NT2/D1 (cell line): ENCODE results near the gene CDC42BPA.
"Not testable (repeated sequence)": the region's sequence is repeated elsewhere in the genome, so short reads cannot be mapped to it uniquely, and the experiment has no call there.

Experiments used
- DNase-seq: peaks from one replicate; pipeline ENCODE4 v3.0.0-alpha.2; 2011; ENCODE audit warnings: low read depth, low spot score
- H3K27me3 ChIP-seq: 2 replicates; pipeline ENCODE4 v1.6.0; 2011; ENCODE audit warnings: mild to moderate bottlenecking; ENCODE audit not compliant: insufficient read length, insufficient read depth
- H3K36me3 ChIP-seq: 2 replicates; pipeline ENCODE4 v1.6.1; 2011; ENCODE audit warnings: mild to moderate bottlenecking, low read length, mixed read lengths; ENCODE audit not compliant: insufficient read depth, insufficient read length
- H3K4me1 ChIP-seq: 2 replicates; pipeline ENCODE4 v1.5.1; 2011; ENCODE audit not compliant: insufficient read depth, insufficient read length
- H3K4me3 ChIP-seq: 2 replicates; pipeline ENCODE4 v1.5.1; 2011; ENCODE audit warnings: low read depth; ENCODE audit not compliant: insufficient read length
- H3K9ac ChIP-seq: 2 replicates; pipeline ENCODE4 v1.6.0; 2011; ENCODE audit warnings: low read depth; ENCODE audit not compliant: insufficient read length
- H3K9me3 ChIP-seq: 2 replicates; pipeline ENCODE4 v1.5.1; 2011; ENCODE audit warnings: mild to moderate bottlenecking, low read length; ENCODE audit not compliant: insufficient read depth
- SUZ12 ChIP-seq: IDR thresholded peaks from 2 replicates; pipeline ENCODE4 v1.6.1; 2011; ENCODE audit not compliant: insufficient read length, insufficient read depth; ENCODE audit errors: extremely low read depth
- YY1 ChIP-seq: IDR thresholded peaks from 2 replicates; pipeline ENCODE4 v1.6.1; 2011; ENCODE audit not compliant: insufficient read length, insufficient read depth
- ZNF274 ChIP-seq: IDR thresholded peaks from 2 replicates; pipeline ENCODE4 v1.6.1; 2011; ENCODE audit warnings: mild to moderate bottlenecking, low read depth, low read length

CDC42BPA gene

DNA sequence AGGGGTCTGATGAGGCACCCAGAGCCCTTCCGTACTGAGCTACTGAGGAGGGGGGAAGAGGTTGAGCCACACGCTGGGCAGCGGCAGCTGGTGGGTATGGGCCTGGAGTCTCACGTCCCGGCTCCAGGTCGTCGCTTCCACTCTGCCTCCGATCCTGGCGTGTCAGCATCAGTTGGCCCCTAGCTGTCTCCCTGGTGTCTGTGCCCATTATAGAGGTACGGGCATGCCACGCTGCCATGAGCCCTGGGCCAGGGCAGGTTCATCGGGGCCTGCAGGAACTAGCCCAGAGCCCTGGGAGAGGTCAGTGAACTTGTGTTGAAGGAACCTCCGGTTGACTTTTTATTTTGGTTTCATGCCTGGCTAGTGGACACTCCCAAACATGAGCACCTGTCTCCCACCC, 360.0 kb downstream of the CDC42BPA start:
- Histone ChIP-seq H3K4me1 (peaks cover 5% of the 10 kb centered on the region), H3K9ac (no peak overlapping the region), H3K9me3 (peaks cover 14% of the 10 kb centered on the region; the same call in 1 of the 2 replicates), H3K36me3 (no peaks in the 10 kb centered on the region), H3K27me3 (no peaks in the 10 kb centered on the region), H3K4me3 (no peak overlapping the region)
- DNase-seq = no peak
- no peak for TF ChIP-seq YY1
- no peak for TF ChIP-seq ZNF274

DNA sequence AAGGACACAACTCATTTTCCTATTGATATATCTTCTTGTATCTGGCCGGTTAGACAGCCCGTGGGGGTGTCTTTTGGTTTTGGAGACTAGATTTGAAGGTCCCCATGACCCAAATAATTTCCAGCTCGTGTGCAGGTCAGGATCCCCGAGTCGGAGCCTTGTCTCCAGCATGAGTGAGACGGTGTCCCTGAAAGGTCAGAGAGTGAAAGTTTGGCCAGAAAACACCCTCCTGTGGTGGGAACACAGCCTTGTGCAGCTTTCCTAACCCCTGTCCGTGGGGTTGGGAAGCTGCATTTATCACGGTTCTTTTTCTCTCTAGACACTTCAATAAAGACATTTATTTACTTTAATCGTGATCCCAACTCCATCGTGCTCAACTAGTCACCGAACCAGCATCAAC, 360.6 kb downstream of the CDC42BPA start:
- TF ChIP-seq SUZ12 (no peak), ZNF274 (no peak), YY1 (no peak)
- no peaks in the 10 kb centered on the region for H3K27me3 ChIP-seq
- peaks cover 7% of the 10 kb centered on the region for H3K4me1 ChIP-seq

DNA sequence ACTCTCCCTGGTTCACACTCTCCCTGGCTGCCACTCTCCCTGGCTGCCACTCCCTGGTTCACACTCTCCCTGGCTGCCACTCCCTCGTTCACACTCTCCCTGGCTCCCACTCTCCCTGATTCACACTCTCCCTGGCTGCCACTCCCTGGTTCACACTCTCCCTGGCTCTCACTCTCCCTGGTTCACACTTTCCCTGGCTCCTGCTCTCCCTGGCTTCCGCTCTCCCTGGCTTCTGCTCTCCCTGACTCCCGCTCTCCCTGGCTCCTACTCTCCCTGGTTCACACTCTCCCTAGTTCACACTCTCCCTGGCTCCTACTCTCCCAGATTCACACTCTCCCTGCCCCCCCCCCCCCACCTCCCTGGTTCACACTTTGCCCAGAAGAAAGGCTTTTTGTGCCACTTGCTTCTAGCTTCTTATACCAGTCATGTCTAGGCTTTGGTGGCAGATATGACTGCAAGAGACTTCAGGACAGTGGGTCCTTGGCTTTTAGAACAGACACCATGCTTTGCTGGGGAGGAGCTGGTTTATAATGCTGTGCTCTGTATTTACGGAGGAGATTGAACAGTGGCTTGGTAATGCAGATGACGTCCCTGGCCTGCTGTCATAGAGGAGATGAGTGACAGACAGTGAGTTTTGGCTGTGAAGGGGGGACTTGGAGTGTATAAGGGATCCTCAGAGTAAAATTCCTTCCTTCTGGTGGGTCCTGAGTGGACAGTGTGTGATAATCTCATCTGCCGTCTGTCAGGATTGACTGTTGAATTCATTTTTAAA, 361.2 kb downstream of the CDC42BPA start:
- Histone ChIP-seq H3K36me3 (no peaks in the 10 kb centered on the region), H3K4me3 (no peak overlapping the region), H3K4me1 (peaks cover 7% of the 10 kb centered on the region), H3K27me3 (no peaks in the 10 kb centered on the region), H3K9me3 (peaks cover 14% of the 10 kb centered on the region; the same call in 1 of the 2 replicates), H3K9ac (no peak overlapping the region)
- DNase-seq = no peak
- TF ChIP-seq YY1 = no peak
- no peak for TF ChIP-seq SUZ12
- no peak for TF ChIP-seq ZNF274

More for the DNA sequence above, 360.6 kb downstream of the CDC42BPA start:
- H3K9ac ChIP-seq = no peak overlapping the region
- DNase-seq = no peak
- H3K4me3 ChIP-seq = no peak overlapping the region
- H3K9me3 ChIP-seq = peaks cover 14% of the 10 kb centered on the region; the same call in 1 of the 2 replicates
- no peaks in the 10 kb centered on the region for H3K36me3 ChIP-seq

DNA sequence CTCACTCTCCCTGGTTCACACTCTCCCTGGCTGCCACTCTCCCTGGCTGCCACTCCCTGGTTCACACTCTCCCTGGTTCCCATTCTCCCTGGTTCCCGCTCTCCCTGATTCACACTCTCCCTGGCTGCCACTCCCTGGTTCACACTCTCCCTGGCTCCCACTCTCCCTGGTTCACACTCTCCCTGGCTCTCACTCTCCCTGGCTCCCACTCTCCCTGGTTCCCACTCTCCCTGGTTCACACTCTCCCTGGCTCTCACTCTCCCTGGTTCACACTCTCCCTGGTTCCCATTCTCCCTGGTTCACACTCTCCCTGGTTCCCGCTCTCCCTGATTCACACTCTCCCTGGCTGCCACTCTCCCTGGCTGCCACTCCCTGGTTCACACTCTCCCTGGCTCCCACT, 362.4 kb downstream of the CDC42BPA start:
- not testable (repeated sequence) for DNase-seq, H3K27me3 ChIP-seq, H3K9ac ChIP-seq, H3K4me3 ChIP-seq, H3K36me3 ChIP-seq
- Histone ChIP-seq H3K9me3 (peaks cover 14% of the 10 kb centered on the region; the same call in 1 of the 2 replicates), H3K4me1 (peaks cover 11% of the 10 kb centered on the region)

DNA sequence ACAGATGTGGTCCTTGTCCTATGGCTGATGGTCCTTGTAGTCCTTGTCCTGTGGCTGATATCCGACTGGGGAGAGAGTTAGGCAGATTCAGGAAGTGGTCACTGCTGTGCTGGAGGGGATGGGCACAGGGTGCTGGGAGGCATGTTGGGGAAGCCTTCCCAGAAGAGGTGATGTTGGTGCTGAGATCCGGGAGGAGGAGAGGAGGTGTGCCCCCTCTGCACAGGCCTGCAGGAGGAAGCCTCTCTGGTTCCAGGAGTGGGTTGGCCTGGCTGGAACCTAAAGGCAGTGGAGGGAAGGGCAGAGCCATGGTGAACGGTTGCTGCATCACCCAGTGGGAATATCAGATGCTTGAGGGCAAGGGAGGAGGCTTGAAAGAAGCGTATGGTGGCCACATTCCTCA, 363.5 kb downstream of the CDC42BPA start:
- Histone ChIP-seq H3K27me3 (no peaks in the 10 kb centered on the region), H3K9me3 (peaks cover 8% of the 10 kb centered on the region; the same call in 1 of the 2 replicates), H3K4me1 (peaks cover 13% of the 10 kb centered on the region), H3K9ac (no peak overlapping the region), H3K4me3 (no peak overlapping the region), H3K36me3 (no peaks in the 10 kb centered on the region)
- no peak for DNase-seq
- TF ChIP-seq YY1 (no peak), ZNF274 (no peak), SUZ12 (no peak)

DNA sequence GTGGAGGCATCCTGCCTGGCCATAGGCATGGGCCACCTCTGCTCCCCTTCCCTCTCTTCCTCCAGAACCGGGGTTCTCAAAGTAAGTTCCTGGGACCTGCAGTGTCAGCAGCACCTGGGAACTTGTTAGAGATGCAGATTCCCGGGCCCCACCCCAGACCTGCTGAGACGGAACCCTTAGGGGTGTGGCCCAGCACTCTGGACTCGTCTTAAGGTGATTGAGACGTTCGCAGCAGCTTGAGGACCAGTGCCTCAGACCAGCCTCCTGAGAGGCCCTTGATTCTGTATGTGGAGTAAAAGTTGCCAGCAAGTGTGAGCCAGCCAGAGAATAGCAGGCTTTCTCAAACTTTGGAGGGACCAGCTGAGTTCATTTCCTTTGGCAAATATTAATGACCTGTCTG, 364.0 kb downstream of the CDC42BPA start:
- H3K4me1 ChIP-seq = peaks cover 13% of the 10 kb centered on the region
- no peak overlapping the region for H3K9ac ChIP-seq
- TF ChIP-seq ZNF274 (no peak), YY1 (no peak), SUZ12 (no peak)
- no peak for DNase-seq
- no peaks in the 10 kb centered on the region for H3K27me3 ChIP-seq
- peaks cover 8% of the 10 kb centered on the region; the same call in 1 of the 2 replicates for H3K9me3 ChIP-seq
- no peak overlapping the region for H3K4me3 ChIP-seq
- H3K36me3 ChIP-seq = no peaks in the 10 kb centered on the region

DNA sequence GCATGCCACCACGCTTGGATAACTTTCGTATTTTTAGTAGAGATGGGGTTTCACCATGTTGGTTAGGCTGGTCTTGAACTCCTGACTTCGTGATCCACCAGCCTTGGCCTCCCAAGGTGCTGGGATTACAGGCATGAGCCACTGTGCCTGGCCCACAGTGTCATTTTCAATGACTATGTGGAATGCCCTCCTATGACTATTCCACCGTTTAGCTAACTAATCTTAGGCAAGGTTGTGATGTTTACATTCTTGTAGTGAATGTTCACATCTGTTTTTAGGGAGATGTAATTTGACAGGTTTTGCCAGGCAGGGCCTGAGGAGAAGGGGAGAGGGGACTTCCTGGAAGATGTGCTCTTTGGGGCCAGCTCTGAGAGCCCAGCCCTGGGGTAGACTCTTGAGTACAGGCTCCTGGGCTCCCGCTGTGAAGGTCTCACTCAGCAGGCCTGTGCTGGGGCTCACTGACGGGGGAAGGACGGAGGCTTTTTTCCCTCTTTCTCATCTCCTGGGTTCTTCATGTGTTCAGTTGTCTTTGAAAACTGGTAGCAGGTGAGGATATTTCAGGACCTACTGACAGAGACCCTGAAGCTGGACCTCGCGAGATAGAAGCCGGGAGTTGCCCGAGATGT, 365.0 kb downstream of the CDC42BPA start:
- Histone ChIP-seq H3K9ac (no peak overlapping the region), H3K4me3 (no peak overlapping the region), H3K4me1 (peaks cover 13% of the 10 kb centered on the region), H3K9me3 (peaks cover 8% of the 10 kb centered on the region; the same call in 1 of the 2 replicates), H3K36me3 (no peaks in the 10 kb centered on the region), H3K27me3 (no peaks in the 10 kb centered on the region)
- DNase-seq = no peak
- TF ChIP-seq SUZ12 (no peak), YY1 (no peak)
